Urothelium cell line (cell line): Measurements from ENCODE around the gene BCAS3.
"Not testable (repeated sequence)": the region's sequence is repeated elsewhere in the genome, so short reads cannot be mapped to it uniquely, and the experiment has no call there.

Source experiments
- DNase-seq: peaks from one replicate; pipeline ENCODE4 v3.0.0; 2011; ENCODE audit warnings: low spot score, mixed read lengths
- FAIRE-seq: peaks from 2 replicates; lab custom pipeline; 2011; peaks lifted over from hg19 to GRCh38; lab: Jason Lieb, UNC

BCAS3 gene

GRCh38 chr17:61421460-61421859 lies 743.8 kb downstream of the BCAS3 start:
- FAIRE-seq: no peak

GRCh38 chr17:61422116-61422799 lies 744.6 kb downstream of the BCAS3 start:
- FAIRE-seq: peak; percentile 9
- no peak for DNase-seq

More at GRCh38 chr17:61421460-61421859, 743.8 kb downstream of the BCAS3 start:
- DNase-seq: no peak

- FAIRE-seq: peak; percentile 97
- DNase-seq: no peak
These were observed 745.2 kb downstream of the BCAS3 start for GRCh38 chr17:61422869-61423268.

- DNase-seq: no peak
- peak; percentile 79 for FAIRE-seq
These were observed 746.5 kb downstream of the BCAS3 start for GRCh38 chr17:61423967-61424649.

GRCh38 chr17:61425682-61426481 lies 748.2 kb downstream of the BCAS3 start:
- DNase-seq: no peak
- FAIRE-seq: peak; percentile 98

- no peak for FAIRE-seq
- peak; percentile 89 for DNase-seq
These were observed 749.0 kb downstream of the BCAS3 start for GRCh38 chr17:61426482-61427304.

- FAIRE-seq (peak; percentile 90), DNase-seq (no peak)
These were observed 749.9 kb downstream of the BCAS3 start for GRCh38 chr17:61427567-61427966.

GRCh38 chr17:61429274-61429673 lies 751.6 kb downstream of the BCAS3 start:
- FAIRE-seq (no peak), DNase-seq (no peak)

- DNase-seq: not testable (repeated sequence)
- FAIRE-seq: peak; percentile 75
These were observed 752.2 kb downstream of the BCAS3 start for GRCh38 chr17:61429831-61430230.

GRCh38 chr17:61431594-61432311 lies 754.1 kb downstream of the BCAS3 start:
- DNase-seq (no peak), FAIRE-seq (peak; percentile 90)

GRCh38 chr17:61436273-61436672 lies 758.6 kb downstream of the BCAS3 start:
- DNase-seq (no peak), FAIRE-seq (peak; percentile 62)

- no peak for DNase-seq
- FAIRE-seq: peak; percentile 9
These were observed 759.5 kb downstream of the BCAS3 start for GRCh38 chr17:61436995-61437704.

GRCh38 chr17:61440697-61441096 lies 763.0 kb downstream of the BCAS3 start:
- FAIRE-seq (no peak), DNase-seq (no peak)

GRCh38 chr17:61441507-61441906 lies 763.9 kb downstream of the BCAS3 start:
- not testable (repeated sequence) for DNase-seq, FAIRE-seq

GRCh38 chr17:61442136-61442775 lies 764.6 kb downstream of the BCAS3 start:
- DNase-seq (no peak), FAIRE-seq (no peak)
